Smooth muscle cell (in vitro differentiated cells): ENCODE data around the gene CBLB. TPM values are rescaled to one million over a fixed set of nuclear protein-coding genes. Genes with fewer than 3 reads are reported as not detected.

Experiments
- DNase-seq: peaks from one replicate; lab custom pipeline; 2025; ENCODE audit not compliant: unreplicated experiment; lab: John Stamatoyannopoulos, UW
- H2AFZ ChIP-seq: fragments of 200-600 bp; sonication (generic); 2 replicates; pipeline ENCODE4 v1.6.0; 2016; ENCODE audit warnings: antibody characterized with exemption, low read depth, mild to moderate bottlenecking
- H3F3A ChIP-seq: fragments of 200-600 bp; sonication (generic); 2 replicates; pipeline ENCODE4 v1.6.0; 2017; ENCODE audit warnings: antibody characterized with exemption, low read depth
- H3K27ac ChIP-seq: fragments of 200-600 bp; sonication (generic); 2 replicates; pipeline ENCODE4 v1.5.1; 2016; ENCODE audit warnings: low read depth, mild to moderate bottlenecking
- H3K27me3 ChIP-seq: fragments of 200-600 bp; sonication (generic); 2 replicates; pipeline ENCODE4 v1.6.1; 2016; ENCODE audit warnings: low read depth, mild to moderate bottlenecking
- H3K36me3 ChIP-seq: fragments of 200-600 bp; sonication (generic); 2 replicates; pipeline ENCODE4 v1.5.1; 2016; ENCODE audit warnings: low read depth
- H3K4me1 ChIP-seq: fragments of 200-600 bp; sonication (generic); 2 replicates; pipeline ENCODE4 v1.5.1; 2016; ENCODE audit warnings: low read depth
- H3K4me2 ChIP-seq: fragments of 200-600 bp; sonication (generic); 2 replicates; pipeline ENCODE4 v1.6.0; 2016; ENCODE audit warnings: mild to moderate bottlenecking
- H3K4me3 ChIP-seq: fragments of 200-600 bp; sonication (generic); 2 replicates; pipeline ENCODE4 v1.5.1; 2016; ENCODE audit warnings: mild to moderate bottlenecking
- H3K79me2 ChIP-seq: fragments of 200-600 bp; sonication (generic); 2 replicates; pipeline ENCODE4 v1.6.0; 2016; ENCODE audit warnings: low read depth, mild to moderate bottlenecking
- H3K9ac ChIP-seq: fragments of 200-600 bp; sonication (generic); 2 replicates; pipeline ENCODE4 v1.6.0; 2016; ENCODE audit warnings: low read depth
- H3K9me3 ChIP-seq: fragments of 200-600 bp; sonication (generic); replicated peaks from 2 replicates; pipeline ENCODE4 v1.5.1; 2016; ENCODE audit warnings: low read depth
- H4K20me1 ChIP-seq: fragments of 200-600 bp; sonication (generic); 2 replicates; pipeline ENCODE4 v1.6.0; 2016; ENCODE audit warnings: low read depth
- WGBS: methylation state at CpG from one replicate; pipeline ENCODE4 v1.1.7; 2016; ENCODE audit warnings: low lambda C conversion rate; 5-methylcytosine and 5-hydroxymethylcytosine counted together
- polyA plus RNA-seq: library from polyadenylated mRNA; unstranded; fragments of >200 nt; fragmentation: Nextera tagmentation; extraction: Ambion mirVana; gene quantifications from 2 replicates; pipeline ENCODE4 v1.2.1, GENCODE V29; 2016
- total RNA-seq: library from RNA; depleted of rRNA; stranded (reverse); fragments of >200 nt; gene quantifications from 2 replicates; pipeline ENCODE4 v1.2.3, GENCODE V29; 2014
- TF ChIP-seq, protein P1 (sequence below): fragments of 200-600 bp; sonication (generic); IDR thresholded peaks from 2 replicates; pipeline ENCODE4 v1.5.1; 2017; ENCODE audit warnings: borderline replicate concordance, mild to moderate bottlenecking, antibody characterized with exemption; ENCODE audit not compliant: insufficient read depth, poor library complexity, severe bottlenecking

The CBLB gene
- total and polyA plus RNA-seq, 2 experiments from 2014 or later = 13.9 to 38.9 TPM

DNA sequence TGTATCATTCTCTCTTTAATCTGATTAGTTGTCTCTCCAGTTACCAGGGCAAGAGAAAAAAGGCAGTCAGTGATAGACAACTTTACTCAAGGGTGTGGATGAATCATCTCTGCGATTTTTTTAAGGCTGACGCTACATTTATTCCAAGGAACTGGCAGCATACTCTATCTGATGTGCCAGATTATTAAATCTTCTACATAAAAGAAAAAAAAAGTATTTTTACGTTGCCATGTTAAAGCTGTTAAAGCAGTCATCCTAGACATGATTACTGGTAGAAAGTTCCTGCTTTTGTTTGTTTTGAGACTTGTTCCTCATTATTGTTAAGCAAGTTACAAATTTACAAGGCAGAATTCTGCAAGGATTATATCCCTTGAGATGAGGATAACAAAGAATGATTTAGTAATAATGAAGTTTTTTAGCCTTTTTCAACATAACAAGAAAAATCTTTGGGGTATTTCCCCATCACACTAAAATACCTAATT lies 121.7 kb downstream of the CBLB start:
- H4K20me1 ChIP-seq = peaks cover 16% of the 10 kb centered on the region
- H3K4me2 ChIP-seq = no peak overlapping the region
- DNase-seq = no peak
- no peak overlapping the region for H3K9ac ChIP-seq
- H3K27ac ChIP-seq = peak overlapping the region; percentile 4
- no peak overlapping the region for H2AFZ ChIP-seq
- 41% methylated on average over 3 of the region's 3 CpGs for WGBS
- no peak overlapping the region for H3K4me3 ChIP-seq
- no peaks in the 10 kb centered on the region for H3F3A ChIP-seq
- H3K36me3 ChIP-seq = no peaks in the 10 kb centered on the region
- H3K79me2 ChIP-seq = peaks cover 4% of the 10 kb centered on the region
- H3K9me3 ChIP-seq = no peaks in the 10 kb centered on the region
- peaks cover 9% of the 10 kb centered on the region for H3K4me1 ChIP-seq
- TF ChIP-seq, protein P1, sequence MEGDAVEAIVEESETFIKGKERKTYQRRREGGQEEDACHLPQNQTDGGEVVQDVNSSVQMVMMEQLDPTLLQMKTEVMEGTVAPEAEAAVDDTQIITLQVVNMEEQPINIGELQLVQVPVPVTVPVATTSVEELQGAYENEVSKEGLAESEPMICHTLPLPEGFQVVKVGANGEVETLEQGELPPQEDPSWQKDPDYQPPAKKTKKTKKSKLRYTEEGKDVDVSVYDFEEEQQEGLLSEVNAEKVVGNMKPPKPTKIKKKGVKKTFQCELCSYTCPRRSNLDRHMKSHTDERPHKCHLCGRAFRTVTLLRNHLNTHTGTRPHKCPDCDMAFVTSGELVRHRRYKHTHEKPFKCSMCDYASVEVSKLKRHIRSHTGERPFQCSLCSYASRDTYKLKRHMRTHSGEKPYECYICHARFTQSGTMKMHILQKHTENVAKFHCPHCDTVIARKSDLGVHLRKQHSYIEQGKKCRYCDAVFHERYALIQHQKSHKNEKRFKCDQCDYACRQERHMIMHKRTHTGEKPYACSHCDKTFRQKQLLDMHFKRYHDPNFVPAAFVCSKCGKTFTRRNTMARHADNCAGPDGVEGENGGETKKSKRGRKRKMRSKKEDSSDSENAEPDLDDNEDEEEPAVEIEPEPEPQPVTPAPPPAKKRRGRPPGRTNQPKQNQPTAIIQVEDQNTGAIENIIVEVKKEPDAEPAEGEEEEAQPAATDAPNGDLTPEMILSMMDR = no peak
- no peaks in the 10 kb centered on the region for H3K27me3 ChIP-seq

DNA sequence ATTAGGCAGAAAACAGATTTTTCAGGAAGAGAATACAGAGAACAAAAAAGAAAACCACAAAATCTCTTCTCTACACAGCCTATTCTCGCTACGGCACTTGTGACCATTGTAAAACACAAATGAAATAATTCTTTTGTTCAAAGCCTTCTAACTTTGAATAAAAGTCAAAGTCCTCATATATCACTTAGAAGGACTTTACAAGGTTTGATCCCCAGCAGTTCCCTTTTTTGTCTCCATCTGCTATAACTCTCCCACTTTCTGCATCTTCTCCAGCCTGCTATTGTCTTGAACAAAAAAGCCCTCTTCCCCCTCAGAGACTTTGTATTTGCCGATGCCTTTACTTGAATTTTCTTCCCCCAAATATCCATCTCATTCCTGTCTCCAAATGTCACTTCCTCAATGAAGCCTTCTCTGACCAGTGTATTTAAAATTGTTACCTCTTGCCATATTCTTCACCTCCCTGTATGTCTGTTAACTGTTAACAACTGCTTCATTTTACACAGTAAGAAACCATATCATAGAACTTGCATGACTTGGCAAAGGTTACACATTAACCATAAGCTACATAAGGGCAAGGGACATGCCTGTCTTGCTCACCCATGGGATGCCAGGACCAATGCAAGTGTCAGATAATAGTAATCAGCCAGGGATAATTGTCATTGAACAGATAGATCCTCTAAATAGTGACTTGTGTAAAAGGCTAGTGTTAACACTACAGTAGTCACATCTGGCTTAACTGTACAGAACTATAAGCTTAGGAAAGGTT lies 122.4 kb downstream of the CBLB start:
- Histone ChIP-seq H2AFZ (no peak overlapping the region), H3K9me3 (no peaks in the 10 kb centered on the region), H3K36me3 (no peaks in the 10 kb centered on the region), H4K20me1 (peaks cover 12% of the 10 kb centered on the region), H3F3A (no peaks in the 10 kb centered on the region), H3K79me2 (peaks cover 4% of the 10 kb centered on the region), H3K4me2 (no peak overlapping the region), H3K4me1 (peaks cover 9% of the 10 kb centered on the region), H3K9ac (no peak overlapping the region), H3K27ac (no peak overlapping the region), H3K27me3 (no peaks in the 10 kb centered on the region), H3K4me3 (no peak overlapping the region)
- TF ChIP-seq, protein P1 = no peak
- WGBS = 72% methylated on average over 3 of the region's 3 CpGs
- DNase-seq = no peak

DNA sequence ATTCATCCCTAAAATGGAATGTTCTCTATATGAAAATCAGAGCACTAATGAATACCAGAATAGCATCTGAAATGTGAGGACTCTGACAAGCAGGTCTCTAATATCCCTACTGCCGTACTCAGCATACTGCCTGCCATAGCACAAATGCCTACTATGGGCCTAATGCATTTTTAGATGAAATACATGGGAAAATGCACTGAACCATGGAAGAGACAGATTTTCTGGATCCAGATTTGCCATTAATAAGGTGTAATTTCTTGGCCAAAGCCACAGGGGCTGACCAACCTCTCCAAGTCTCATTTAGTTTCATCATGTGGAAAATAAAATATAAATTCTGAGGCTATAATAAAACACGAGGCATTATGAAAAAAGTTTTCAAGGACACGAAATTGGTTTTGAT lies 123.8 kb downstream of the CBLB start:
- no peak overlapping the region for H3K4me3 ChIP-seq
- no peaks in the 10 kb centered on the region for H3K27me3 ChIP-seq
- H3K9me3 ChIP-seq = no peaks in the 10 kb centered on the region
- DNase-seq = no peak
- H3F3A ChIP-seq = no peaks in the 10 kb centered on the region
- H4K20me1 ChIP-seq = peaks cover 6% of the 10 kb centered on the region
- no peak overlapping the region for H3K27ac ChIP-seq
- H3K36me3 ChIP-seq = peaks cover 5% of the 10 kb centered on the region
- H3K4me1 ChIP-seq = peaks cover 9% of the 10 kb centered on the region
- TF ChIP-seq, protein P1 = no peak
- no peak overlapping the region for H3K4me2 ChIP-seq
- no peaks in the 10 kb centered on the region for H3K79me2 ChIP-seq
- no peak overlapping the region for H2AFZ ChIP-seq
- no peak overlapping the region for H3K9ac ChIP-seq
- 97% methylated on average over 3 of the region's 3 CpGs for WGBS

DNA sequence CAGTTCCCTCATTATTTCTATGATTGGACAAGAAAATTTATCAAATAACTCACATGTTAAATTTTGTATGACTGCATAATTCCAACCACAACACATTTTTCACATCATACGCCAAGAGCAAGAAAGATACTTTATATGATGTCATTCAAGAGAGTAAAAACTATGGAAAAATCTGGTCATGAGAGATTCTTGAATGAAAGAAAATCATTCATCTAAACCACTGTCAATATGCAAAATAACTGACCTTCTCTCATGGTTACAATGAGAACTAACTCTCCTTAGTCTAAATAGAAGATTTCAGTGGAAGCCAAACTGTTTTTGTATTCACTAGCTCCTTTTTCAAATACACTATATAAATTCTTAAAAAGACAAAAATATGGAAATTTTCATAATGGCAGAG lies 124.6 kb downstream of the CBLB start:
- H3K9ac ChIP-seq = no peak overlapping the region
- H3K27me3 ChIP-seq = no peaks in the 10 kb centered on the region
- DNase-seq = no peak
- no peaks in the 10 kb centered on the region for H3F3A ChIP-seq
- H3K4me1 ChIP-seq = peaks cover 9% of the 10 kb centered on the region
- no peaks in the 10 kb centered on the region for H3K9me3 ChIP-seq
- no peak overlapping the region for H3K27ac ChIP-seq
- TF ChIP-seq, protein P1 = no peak
- no peak overlapping the region for H3K4me2 ChIP-seq
- H3K4me3 ChIP-seq = no peak overlapping the region
- 100% methylated on average over 1 of the region's 1 CpG for WGBS
- peaks cover 6% of the 10 kb centered on the region for H4K20me1 ChIP-seq
- H2AFZ ChIP-seq = no peak overlapping the region
- peaks cover 7% of the 10 kb centered on the region for H3K36me3 ChIP-seq
- no peaks in the 10 kb centered on the region for H3K79me2 ChIP-seq
